Fibroblast of lung (primary cell): ENCODE measurements around the gene TNFAIP8L3. TPM values are rescaled to one million over a fixed set of nuclear protein-coding genes. Genes with fewer than 3 reads are reported as not detected.
A peak's percentile ranks its signal among the peaks of the same experiment; 100 is the strongest.

ENCODE experiments used
- DNase-seq, 2 donors: peaks; one replicate each; pipeline versions ENCODE4 v3.0.0 to v3.0.0-alpha.2; 2010; ENCODE audit warnings: low read depth in 2 of 2
- H2AFZ ChIP-seq: 2 replicates; pipeline ENCODE4 v1.5.1; 2012; ENCODE audit warnings: low read length, control low read depth, inconsistent platforms
- H3K27ac ChIP-seq: 2 replicates; pipeline ENCODE4 v1.5.1; 2011; ENCODE audit warnings: low read length, control low read depth; ENCODE audit not compliant: insufficient read depth
- H3K27me3 ChIP-seq: 2 replicates; pipeline ENCODE4 v1.5.1; 2011; ENCODE audit warnings: mild to moderate bottlenecking, low read length; ENCODE audit not compliant: control insufficient read depth, insufficient read depth
- H3K36me3 ChIP-seq: 2 replicates; pipeline ENCODE4 v1.5.1; 2011; ENCODE audit warnings: low read length; ENCODE audit not compliant: control insufficient read depth, insufficient read depth
- H3K4me1 ChIP-seq: 2 replicates; pipeline ENCODE4 v1.5.1; 2011; ENCODE audit warnings: low read length; ENCODE audit not compliant: control insufficient read depth, insufficient read depth; ENCODE audit errors: extremely low read depth
- H3K4me2 ChIP-seq: 2 replicates; pipeline ENCODE4 v1.5.1; 2011; ENCODE audit warnings: low read length, control low read depth; ENCODE audit not compliant: insufficient read depth; ENCODE audit errors: extremely low read depth
- H3K4me3 ChIP-seq, 4 experiments: fragments of 200-600 bp in 1 of 4; sonication (generic) in 1 of 4; replicated peaks in 1 of 4; 2 replicates each; pipeline ENCODE4 v1.5.1; 2011 to 2016; ENCODE audit warnings: low read length in 4 of 4, low read depth in 3 of 4, mild to moderate bottlenecking in 3 of 4, control low read depth in 2 of 4, inconsistent platforms in 1 of 4, mixed read lengths in 1 of 4; ENCODE audit not compliant: insufficient read depth in 1 of 4; ENCODE audit errors: control extremely low read depth in 1 of 4
- H3K79me2 ChIP-seq: 2 replicates; pipeline ENCODE4 v1.5.1; 2012; ENCODE audit warnings: mild to moderate bottlenecking, low read length, inconsistent platforms; ENCODE audit not compliant: control insufficient read depth, insufficient read depth
- H3K9ac ChIP-seq: 2 replicates; pipeline ENCODE4 v1.5.1; 2011; ENCODE audit warnings: mild to moderate bottlenecking, low read length, control low read depth; ENCODE audit not compliant: insufficient read depth
- H3K9me3 ChIP-seq: 2 replicates; pipeline ENCODE4 v1.5.1; 2012; ENCODE audit warnings: low read depth, low read length; ENCODE audit not compliant: control insufficient read depth, insufficient read depth
- H4K20me1 ChIP-seq: 2 replicates; pipeline ENCODE4 v1.5.1; 2011; ENCODE audit warnings: low read length; ENCODE audit not compliant: control insufficient read depth, insufficient read depth; ENCODE audit errors: extremely low read depth
- EZH2 ChIP-seq: IDR thresholded peaks from 2 replicates; pipeline ENCODE4 v1.5.1; 2012; ENCODE audit warnings: low read length, control low read depth, mild to moderate bottlenecking; ENCODE audit errors: missing control alignments
- polyA plus RNA-seq, 2 donors: library from polyadenylated mRNA; depleted of rRNA in 1 of 2; stranded (reverse) in 1 of 2; unstranded in 1 of 2; fragments of >200 nt; gene quantifications; 2 replicates each; pipeline ENCODE4 v1.2.1, GENCODE V29; 2011 to 2012; ENCODE audit warnings: missing spikeins in 1 of 2
- total RNA-seq: library from RNA; depleted of rRNA; stranded (reverse); fragments of >200 nt; gene quantifications from 2 replicates; pipeline ENCODE4 v1.2.1, GENCODE V29; 2014
- TF ChIP-seq, protein P1 (sequence below), 2 donors: IDR thresholded peaks in 1 of 2; conservative IDR thresholded peaks in 1 of 2; 1 replicate in 1 of 2; 2 replicates in 1 of 2; pipeline ENCODE4 v1.5.1; 2011 to 2012; ENCODE audit warnings: low read length in 2 of 2, control low read depth in 1 of 2, inconsistent platforms in 1 of 2, low read depth in 1 of 2, mild to moderate bottlenecking in 1 of 2

The TNFAIP8L3 gene
- total and polyA plus RNA-seq, 2 donors (not counting 1 experiment from before 2014, with no cell fraction given), result 0.57 to 10.7 TPM

- H3K9ac ChIP-seq, result no peak overlapping the region
- H3K4me1 ChIP-seq, result peaks cover 2% of the 10 kb centered on the region
- no peak overlapping the region for H3K4me2 ChIP-seq
- H3K4me3 ChIP-seq, result no peak overlapping the region
- H3K79me2 ChIP-seq, result no peaks in the 10 kb centered on the region
- no peaks in the 10 kb centered on the region for H4K20me1 ChIP-seq
- H3K27ac ChIP-seq, result no peak overlapping the region
- DNase-seq, result peak; percentile 44 to 80
- H3K9me3 ChIP-seq, result no peaks in the 10 kb centered on the region
- TF ChIP-seq, protein P1, sequence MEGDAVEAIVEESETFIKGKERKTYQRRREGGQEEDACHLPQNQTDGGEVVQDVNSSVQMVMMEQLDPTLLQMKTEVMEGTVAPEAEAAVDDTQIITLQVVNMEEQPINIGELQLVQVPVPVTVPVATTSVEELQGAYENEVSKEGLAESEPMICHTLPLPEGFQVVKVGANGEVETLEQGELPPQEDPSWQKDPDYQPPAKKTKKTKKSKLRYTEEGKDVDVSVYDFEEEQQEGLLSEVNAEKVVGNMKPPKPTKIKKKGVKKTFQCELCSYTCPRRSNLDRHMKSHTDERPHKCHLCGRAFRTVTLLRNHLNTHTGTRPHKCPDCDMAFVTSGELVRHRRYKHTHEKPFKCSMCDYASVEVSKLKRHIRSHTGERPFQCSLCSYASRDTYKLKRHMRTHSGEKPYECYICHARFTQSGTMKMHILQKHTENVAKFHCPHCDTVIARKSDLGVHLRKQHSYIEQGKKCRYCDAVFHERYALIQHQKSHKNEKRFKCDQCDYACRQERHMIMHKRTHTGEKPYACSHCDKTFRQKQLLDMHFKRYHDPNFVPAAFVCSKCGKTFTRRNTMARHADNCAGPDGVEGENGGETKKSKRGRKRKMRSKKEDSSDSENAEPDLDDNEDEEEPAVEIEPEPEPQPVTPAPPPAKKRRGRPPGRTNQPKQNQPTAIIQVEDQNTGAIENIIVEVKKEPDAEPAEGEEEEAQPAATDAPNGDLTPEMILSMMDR (conservative IDR thresholded peaks at IDR 0.05 in 1 of 2, IDR thresholded peaks at IDR 0.05 in 1 of 2; ENCODE audit: low read depth in 1 of 2, low read length in 2 of 2), result no peak
- no peak for TF ChIP-seq EZH2
- H3K27me3 ChIP-seq, result no peaks in the 10 kb centered on the region
- H2AFZ ChIP-seq, result no peak overlapping the region
- H3K36me3 ChIP-seq, result no peaks in the 10 kb centered on the region
These were observed 47.8 kb downstream of the TNFAIP8L3 start for GRCh38 chr15:51046799-51047449.

DNA sequence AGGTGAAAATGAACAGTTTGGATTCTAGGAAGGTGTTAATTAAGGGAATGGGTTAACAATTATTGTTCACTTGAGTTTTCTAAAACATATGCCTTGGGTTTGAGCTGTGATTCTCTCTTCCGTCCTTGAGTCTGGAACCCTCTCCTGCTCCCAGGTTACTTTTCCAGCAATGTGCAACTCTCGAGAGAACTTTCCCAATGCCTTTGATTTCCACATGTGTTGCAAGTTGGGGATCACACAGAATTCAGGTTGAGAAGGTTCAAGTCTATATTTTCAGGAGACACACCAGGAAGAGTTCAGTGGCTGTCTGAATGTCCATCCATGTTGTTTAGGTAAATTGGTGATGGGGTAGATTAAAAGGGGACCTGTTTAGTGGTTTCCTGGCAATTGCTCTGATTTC, 48.7 kb downstream of the TNFAIP8L3 start:
- no peaks in the 10 kb centered on the region for H3K9me3 ChIP-seq
- H3K27ac ChIP-seq, result no peak overlapping the region
- TF ChIP-seq, protein P1 (conservative IDR thresholded peaks at IDR 0.05 in 1 of 2, IDR thresholded peaks at IDR 0.05 in 1 of 2; ENCODE audit: low read depth in 1 of 2, low read length in 2 of 2), result no peak
- no peak for TF ChIP-seq EZH2
- no peaks in the 10 kb centered on the region for H4K20me1 ChIP-seq
- H2AFZ ChIP-seq, result no peak overlapping the region
- H3K9ac ChIP-seq, result no peak overlapping the region
- peaks cover 2% of the 10 kb centered on the region for H3K4me1 ChIP-seq
- no peaks in the 10 kb centered on the region for H3K79me2 ChIP-seq
- H3K27me3 ChIP-seq, result no peaks in the 10 kb centered on the region
- no peak overlapping the region for H3K4me3 ChIP-seq
- H3K4me2 ChIP-seq, result no peak overlapping the region
- DNase-seq, result no peak
- no peaks in the 10 kb centered on the region for H3K36me3 ChIP-seq

- H3K27me3 ChIP-seq, result no peaks in the 10 kb centered on the region
- H3K27ac ChIP-seq, result no peak overlapping the region
- no peak overlapping the region for H3K4me2 ChIP-seq
- no peaks in the 10 kb centered on the region for H3K79me2 ChIP-seq
- no peaks in the 10 kb centered on the region for H4K20me1 ChIP-seq
- H3K9me3 ChIP-seq, result no peaks in the 10 kb centered on the region
- TF ChIP-seq EZH2, result no peak
- TF ChIP-seq, protein P1 (conservative IDR thresholded peaks at IDR 0.05 in 1 of 2, IDR thresholded peaks at IDR 0.05 in 1 of 2; ENCODE audit: low read depth in 1 of 2, low read length in 2 of 2), result no peak
- H3K9ac ChIP-seq, result no peak overlapping the region
- peaks cover 2% of the 10 kb centered on the region for H3K4me1 ChIP-seq
- no peaks in the 10 kb centered on the region for H3K36me3 ChIP-seq
- no peak for DNase-seq
- no peak overlapping the region for H2AFZ ChIP-seq
- H3K4me3 ChIP-seq, result no peak overlapping the region
These were observed 50.5 kb downstream of the TNFAIP8L3 start for GRCh38 chr15:51044037-51044727.
